ENCODE data around the gene SS18L1.
"Not testable (repeated sequence)": the region's sequence is repeated elsewhere in the genome, so short reads cannot be mapped to it uniquely, and the experiment has no call there.

SS18L1 gene

DNA sequence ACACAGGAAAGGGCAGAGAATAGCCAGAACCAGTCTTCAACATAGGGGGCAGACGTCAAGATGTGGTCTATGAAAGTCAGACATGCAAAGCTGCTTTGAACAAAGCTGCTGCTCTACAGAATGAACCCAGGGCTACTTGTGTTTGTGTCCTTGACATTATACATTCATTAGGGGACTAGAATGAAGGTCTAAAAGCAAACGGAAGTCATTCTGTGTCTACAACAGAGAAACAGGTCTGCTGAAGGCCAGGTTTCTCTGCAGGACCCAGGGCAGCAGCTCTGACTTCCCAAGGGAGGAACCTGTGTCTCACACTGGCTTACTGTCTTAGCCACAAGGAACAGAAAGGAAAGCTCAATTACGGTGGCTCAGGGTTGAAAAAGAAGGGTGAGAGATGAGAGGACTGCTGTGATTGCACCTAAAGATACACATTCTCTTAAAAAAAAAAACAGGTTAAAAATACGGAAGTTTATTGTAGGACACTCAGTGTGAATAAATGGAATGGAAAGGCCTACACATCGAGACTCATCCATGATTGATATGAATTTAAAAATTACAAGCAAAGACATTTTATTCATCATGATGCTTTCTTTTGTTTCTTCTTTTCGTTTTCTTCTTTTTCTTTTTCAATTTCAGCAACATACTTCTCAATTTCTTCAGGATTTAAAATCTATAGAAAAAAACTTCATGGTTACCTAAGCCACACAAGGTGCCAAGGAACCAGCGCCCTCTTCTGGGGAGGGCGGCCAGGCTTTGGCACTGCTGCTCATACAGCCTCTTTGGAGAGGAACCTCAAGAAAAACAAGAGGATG, 7.1 kb upstream of the SS18L1 start:
- in situ Hi-C loops (cut with MboI; ENCODE audit: low sequenced_read_pairs), result no loop called here

GRCh38 chr20:62137092-62137384, 6.5 kb upstream of the SS18L1 start:
- in situ Hi-C loops (cut with MboI; ENCODE audit: low sequenced_read_pairs), result no loop called here

DNA sequence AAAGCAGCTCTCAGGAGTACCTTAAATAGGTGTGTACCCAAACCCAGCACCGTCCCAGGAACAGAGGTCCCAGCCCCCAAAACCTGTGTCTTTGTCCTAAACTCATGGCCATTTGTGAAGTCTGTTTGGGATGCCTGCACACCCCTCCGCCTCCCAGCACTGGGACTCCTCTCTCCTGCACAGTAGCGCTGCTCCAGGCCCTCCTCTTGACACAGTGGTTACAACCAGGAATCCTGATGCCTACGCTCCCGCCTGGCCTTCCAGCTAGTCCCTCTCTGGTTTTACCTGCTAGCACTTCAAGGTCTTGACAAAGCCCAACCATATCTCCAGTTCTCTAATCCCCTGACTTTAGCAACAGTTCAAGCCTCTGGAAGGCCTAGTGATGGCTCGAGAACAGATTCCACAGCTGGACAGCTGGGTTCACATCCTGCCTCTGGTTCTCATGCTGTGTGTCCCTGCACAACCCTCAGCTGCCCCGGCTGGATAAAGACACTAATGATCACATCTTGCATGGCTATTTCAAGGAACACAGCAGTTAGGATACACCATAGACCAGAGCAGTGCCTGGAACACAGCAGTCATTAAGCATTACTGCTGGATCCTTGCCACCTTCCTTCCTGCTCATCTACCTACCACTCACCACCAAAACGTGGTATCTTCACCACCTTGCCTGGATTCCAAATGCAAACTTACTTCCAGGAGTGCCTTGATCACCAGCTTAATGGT, 5.9 kb upstream of the SS18L1 start:
- in situ Hi-C loops (cut with MboI; ENCODE audit: low sequenced_read_pairs), result no loop called here

- in situ Hi-C loops (cut with MboI; ENCODE audit: low sequenced_read_pairs), result no loop called here
Measured at GRCh38 chr20:62138204-62138543, 5.4 kb upstream of the SS18L1 start.

- in situ Hi-C loops (cut with MboI; ENCODE audit: low sequenced_read_pairs), result no loop called here
Measured at GRCh38 chr20:62138912-62139311, 4.7 kb upstream of the SS18L1 start.

- in situ Hi-C loops (cut with MboI; ENCODE audit: low sequenced_read_pairs), result no loop called here
Measured at GRCh38 chr20:62139636-62140035, 3.9 kb upstream of the SS18L1 start.

DNA sequence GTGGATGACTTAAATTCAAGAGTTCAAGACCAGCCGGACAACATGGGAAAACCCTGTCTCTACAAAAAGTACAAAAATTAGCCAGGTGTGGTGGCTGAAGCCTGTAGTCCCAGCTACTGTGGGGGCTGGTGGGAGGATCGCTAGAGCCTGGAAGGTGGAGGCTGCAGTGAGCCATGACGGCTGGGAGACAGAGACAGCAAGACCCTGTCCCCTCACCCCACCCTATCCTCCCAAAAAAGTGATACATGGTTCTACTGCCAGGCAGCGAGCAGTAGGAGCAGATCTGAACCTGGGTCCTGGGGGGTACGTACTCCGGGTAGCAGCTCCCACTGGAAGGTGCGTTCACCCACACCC, 2.5 kb upstream of the SS18L1 start:
- in situ Hi-C loops (cut with MboI; ENCODE audit: low sequenced_read_pairs), result no loop called here

- in situ Hi-C loops (cut with MboI; ENCODE audit: low sequenced_read_pairs), result no loop called here
Measured at GRCh38 chr20:62141397-62142251, 1.9 kb upstream of the SS18L1 start.

GRCh38 chr20:62142252-62143080, 1.1 kb upstream of the SS18L1 start:
- in situ Hi-C loops (cut with MboI; ENCODE audit: low sequenced_read_pairs), result no loop called here

- in situ Hi-C loops (cut with MboI; ENCODE audit: low sequenced_read_pairs), result no loop called here
Measured at GRCh38 chr20:62143957-62144825, 622 bp downstream of the SS18L1 start.

- in situ Hi-C loops (cut with MboI; ENCODE audit: low sequenced_read_pairs), result no loop called here
Measured at GRCh38 chr20:62145688-62146018, 2.1 kb downstream of the SS18L1 start.

DNA sequence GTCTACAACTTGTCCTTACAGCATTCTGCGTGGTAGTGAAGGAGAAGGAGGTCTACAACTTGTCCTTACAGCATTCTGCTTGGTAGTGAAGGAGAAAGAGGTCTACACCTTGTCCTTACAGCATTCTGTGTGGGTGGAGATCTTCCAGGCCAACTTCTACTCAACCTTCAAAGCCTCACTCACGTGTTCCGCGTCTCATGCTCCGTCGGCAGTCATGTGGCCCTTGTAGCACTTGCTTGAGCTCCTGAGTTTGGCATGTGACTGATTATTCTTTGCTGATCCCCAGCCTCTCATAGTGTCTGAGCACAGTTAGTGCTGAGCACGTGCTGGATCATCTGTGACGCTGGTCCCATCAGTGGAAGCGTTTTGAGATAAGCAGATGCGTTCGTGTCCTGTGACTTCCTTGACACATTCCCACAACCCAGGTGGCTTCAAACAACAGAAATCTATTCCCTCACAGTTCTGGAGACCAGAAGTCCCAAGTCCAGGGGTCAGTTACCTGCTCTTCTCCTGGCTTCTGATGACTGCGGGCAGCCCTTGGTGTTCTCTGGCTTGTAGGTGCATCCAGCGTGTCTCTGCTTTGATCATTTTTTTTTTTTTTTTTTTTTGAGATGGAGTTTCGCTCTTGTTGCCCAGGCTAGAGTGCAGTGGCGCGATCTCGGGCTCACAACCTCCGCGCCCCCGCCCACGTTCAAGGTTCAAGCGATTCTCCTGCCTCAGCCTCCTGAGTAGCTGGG, 2.6 kb downstream of the SS18L1 start:
- in situ Hi-C loops (cut with MboI; ENCODE audit: low sequenced_read_pairs), result no loop called here

- in situ Hi-C loops (cut with MboI; ENCODE audit: low sequenced_read_pairs), result no loop called here
Measured at GRCh38 chr20:62147125-62147524, 3.6 kb downstream of the SS18L1 start.

DNA sequence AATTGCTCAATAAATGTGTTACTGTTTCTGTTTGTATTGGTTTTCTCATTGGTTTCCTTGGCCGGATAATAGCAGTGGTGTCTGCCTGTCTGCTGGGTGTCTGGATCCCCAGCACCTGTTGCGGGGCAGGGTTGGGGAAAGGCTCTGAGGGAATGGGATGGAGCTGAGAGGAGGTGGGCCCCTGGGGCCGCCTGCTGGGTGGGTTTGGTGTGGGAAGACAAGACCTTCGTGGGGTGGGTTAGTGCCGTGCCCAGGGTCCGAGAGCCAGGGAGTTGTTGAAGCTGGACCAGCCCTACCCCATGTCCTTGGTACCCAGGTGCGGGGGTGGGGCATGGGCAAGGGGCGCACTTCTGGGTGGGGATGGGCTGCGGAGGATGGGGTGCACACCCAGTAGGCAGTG, 4.0 kb downstream of the SS18L1 start:
- in situ Hi-C loops (cut with MboI; ENCODE audit: low sequenced_read_pairs), result no loop called here

GRCh38 chr20:62148383-62148782, 4.8 kb downstream of the SS18L1 start:
- in situ Hi-C loops (cut with MboI; ENCODE audit: low sequenced_read_pairs), result not testable (repeated sequence)

GRCh38 chr20:62148908-62149314, 5.3 kb downstream of the SS18L1 start:
- in situ Hi-C loops (cut with MboI; ENCODE audit: low sequenced_read_pairs), result no loop called here

DNA sequence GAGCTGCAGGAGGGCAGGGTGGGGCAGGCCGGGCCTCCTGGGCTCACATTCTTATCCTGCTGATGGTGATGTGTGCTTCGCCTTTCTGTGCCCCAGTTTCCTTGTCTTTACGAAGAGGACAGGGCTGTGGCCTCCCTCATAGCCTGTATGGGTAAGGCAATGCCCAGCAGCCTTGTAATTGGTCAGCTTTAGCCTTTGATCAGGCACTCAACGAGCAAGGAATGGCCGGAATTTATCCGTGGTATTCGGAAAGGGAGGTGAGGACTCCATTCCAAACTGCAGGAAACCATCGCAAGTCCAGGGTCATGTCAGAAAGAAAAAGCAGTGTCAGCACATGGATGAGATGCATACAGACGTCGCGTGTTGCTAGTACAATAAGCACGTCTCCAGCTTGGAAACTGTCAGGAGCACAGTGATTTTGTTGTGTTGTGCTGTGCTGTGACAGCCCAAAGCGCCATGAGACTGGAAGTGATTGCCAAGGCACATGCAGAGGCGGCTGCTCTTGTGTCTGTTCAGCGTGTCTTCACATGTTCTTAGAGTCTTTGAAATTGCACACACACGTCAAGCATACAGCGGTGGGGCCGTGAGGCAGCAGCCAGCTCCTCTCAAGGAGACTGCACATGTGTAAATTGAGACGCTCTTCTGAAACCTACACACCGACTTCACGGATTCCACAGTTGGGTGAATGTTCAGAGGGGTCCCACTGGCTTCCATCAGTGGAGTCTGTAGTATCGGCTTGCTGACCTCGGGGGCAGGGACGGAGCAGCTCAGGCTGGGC, 6.2 kb downstream of the SS18L1 start:
- in situ Hi-C loops (cut with MboI; ENCODE audit: low sequenced_read_pairs), result no loop called here

DNA sequence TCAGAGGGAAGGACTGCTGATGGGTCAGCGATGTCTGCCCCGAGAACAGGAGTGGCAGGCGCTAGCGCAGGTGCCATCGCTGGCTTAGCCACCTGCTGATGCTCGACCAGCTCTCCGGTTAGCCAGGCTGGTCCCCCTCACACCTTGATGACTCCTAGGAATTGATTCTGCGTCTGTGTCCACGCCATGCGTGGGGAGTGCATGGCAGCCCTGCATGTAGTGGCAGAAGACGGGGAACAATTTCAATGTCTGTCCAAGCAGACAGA, 6.7 kb downstream of the SS18L1 start:
- in situ Hi-C loops (cut with MboI; ENCODE audit: low sequenced_read_pairs), result no loop called here

GRCh38 chr20:62151225-62151624, 7.7 kb downstream of the SS18L1 start:
- in situ Hi-C loops (cut with MboI; ENCODE audit: low sequenced_read_pairs), result no loop called here

All from HL-60/S4 treated with retinoic acid at 250 ng/mL for 4 days and 3 days (cell line).